T-helper 1 cell (primary cell): ENCODE data around the gene RASD1.
"Not testable (repeated sequence)": the region's sequence is repeated elsewhere in the genome, so short reads cannot be mapped to it uniquely, and the experiment has no call there.

ENCODE experiments used
- DNase-seq, 5 donors: peaks; one replicate each; pipeline ENCODE4 v3.0.0-alpha.2; 2012 to 2020

Gene RASD1

GRCh38 chr17:17495536-17496188 lies 533 bp downstream of the RASD1 start:
- DNase-seq: peak in 1 of 5 donors; percentile 54

- peak in 1 of 5 donors; percentile 27 for DNase-seq
These were observed 1.2 kb downstream of the RASD1 start for GRCh38 chr17:17494870-17495535.

- no peak for DNase-seq
These were observed 1.7 kb downstream of the RASD1 start for GRCh38 chr17:17494499-17494869.

- no peak for DNase-seq
These were observed 2.2 kb downstream of the RASD1 start for GRCh38 chr17:17493986-17494466.

- DNase-seq: no peak
These were observed 2.8 kb downstream of the RASD1 start for GRCh38 chr17:17493249-17493985.

GRCh38 chr17:17492571-17492970 lies 3.6 kb downstream of the RASD1 start:
- DNase-seq: no peak

GRCh38 chr17:17492085-17492484 lies 4.1 kb downstream of the RASD1 start:
- no peak for DNase-seq

- DNase-seq: no peak
These were observed 4.6 kb downstream of the RASD1 start for GRCh38 chr17:17491546-17491988.

- no peak for DNase-seq
These were observed 5.1 kb downstream of the RASD1 start for GRCh38 chr17:17491031-17491471.

GRCh38 chr17:17487998-17488397 lies 8.2 kb downstream of the RASD1 start:
- no peak for DNase-seq

GRCh38 chr17:17486416-17486815 lies 9.8 kb downstream of the RASD1 start:
- not testable (repeated sequence) for DNase-seq

GRCh38 chr17:17485420-17485819 lies 10.8 kb downstream of the RASD1 start:
- DNase-seq: no peak

- peak in 1 of 5 donors; percentile 42 for DNase-seq
These were observed 11.7 kb downstream of the RASD1 start for GRCh38 chr17:17484451-17484899.

GRCh38 chr17:17481860-17482259 lies 14.3 kb downstream of the RASD1 start:
- no peak for DNase-seq

- DNase-seq: no peak
These were observed 15.5 kb downstream of the RASD1 start for GRCh38 chr17:17480593-17481148.

GRCh38 chr17:17479209-17479608 lies 17.0 kb downstream of the RASD1 start:
- no peak for DNase-seq

- DNase-seq: peak; percentile 89 to 94 (median 93)
These were observed 19.2 kb downstream of the RASD1 start, which contains the start of gene MED9 for GRCh38 chr17:17476865-17477467. Gene MED9 (plus strand): TSS chr17:17477000. CDS start chr17:17477042, 42 bp downstream.

GRCh38 chr17:17474341-17474740 lies 21.9 kb downstream of the RASD1 start:
- DNase-seq: no peak

- no peak for DNase-seq
These were observed 23.8 kb downstream of the RASD1 start for GRCh38 chr17:17472333-17472920.

- DNase-seq: no peak
These were observed 26.2 kb downstream of the RASD1 start for GRCh38 chr17:17469996-17470395.

- no peak for DNase-seq
These were observed 26.8 kb downstream of the RASD1 start for GRCh38 chr17:17469358-17469757.
